HFFc6 (cell line): ENCODE results near the gene APEX1. TPM values are rescaled to one million over a fixed set of nuclear protein-coding genes. Genes with fewer than 3 reads are reported as not detected.
"Not testable (repeated sequence)": the region's sequence is repeated elsewhere in the genome, so short reads cannot be mapped to it uniquely, and the experiment has no call there.

ENCODE experiments used
- DNase-seq: peaks from one replicate; pipeline ENCODE4 v3.0.0-alpha.2; 2018
- H3K27ac Mint-ChIP-seq: 2 replicates; pipeline ENCODE4 v1.8.0; 2020; ENCODE audit warnings: mild to moderate bottlenecking, mixed read lengths
- H3K27me3 Mint-ChIP-seq: 2 replicates; pipeline ENCODE4 v1.8.0; 2021; ENCODE audit warnings: mild to moderate bottlenecking, moderate library complexity, mixed read lengths; ENCODE audit not compliant: insufficient read depth
- H3K36me3 Mint-ChIP-seq: 2 replicates; pipeline ENCODE4 v1.8.0; 2021; ENCODE audit warnings: low read depth, mixed read lengths
- H3K4me1 Mint-ChIP-seq: 2 replicates; pipeline ENCODE4 v1.8.0; 2020; ENCODE audit warnings: low read depth, mixed read lengths
- H3K4me3 Mint-ChIP-seq: 2 replicates; pipeline ENCODE4 v1.8.0; 2020; ENCODE audit warnings: mild to moderate bottlenecking, moderate library complexity, mixed read lengths
- H3K9me3 Mint-ChIP-seq: 2 replicates; pipeline ENCODE4 v1.8.0; 2020; ENCODE audit warnings: mild to moderate bottlenecking, mixed read lengths
- CTCF ChIP-seq: fragments of 200-600 bp; sonication (generic); IDR thresholded peaks from 2 replicates; pipeline ENCODE4 v1.5.0; 2021; ENCODE audit warnings: antibody characterized with exemption, mild to moderate bottlenecking
- total RNA-seq, 6 experiments: library from RNA; stranded (reverse); fragmentation: NEBNext Ultra II Directional; extraction: Animal tissue kit (Norgen Biotek cat#: 25700); gene quantifications; 2 replicates in 1 of 6; 3 replicates in 5 of 6; pipeline ENCODE4 v1.2.3, GENCODE V29; 2021

Gene APEX1
- total RNA-seq, 6 experiments from 2014 or later: 161 to 189 (median 184) TPM

- H3K4me3 Mint-ChIP-seq: no peak overlapping the region
- DNase-seq: no peak
- no peaks in the 10 kb centered on the region for H3K9me3 Mint-ChIP-seq
Observed at GRCh38 chr14:20438664-20439063, 16.4 kb upstream of the APEX1 start.

GRCh38 chr14:20440465-20440864 is 14.6 kb upstream of the APEX1 start:
- H3K4me1 Mint-ChIP-seq: peaks cover 16% of the 10 kb centered on the region
- no peak overlapping the region for H3K4me3 Mint-ChIP-seq
- TF ChIP-seq CTCF: no peak
- H3K27me3 Mint-ChIP-seq: peaks cover 7% of the 10 kb centered on the region
- no peak for DNase-seq
- no peak overlapping the region for H3K27ac Mint-ChIP-seq
- no peaks in the 10 kb centered on the region for H3K9me3 Mint-ChIP-seq
- no peaks in the 10 kb centered on the region for H3K36me3 Mint-ChIP-seq

More at GRCh38 chr14:20438664-20439063, 16.4 kb upstream of the APEX1 start:
- no peak for TF ChIP-seq CTCF
- no peaks in the 10 kb centered on the region for H3K36me3 Mint-ChIP-seq
- H3K27me3 Mint-ChIP-seq: peaks cover 10% of the 10 kb centered on the region
- H3K27ac Mint-ChIP-seq: no peak overlapping the region
- peaks cover 19% of the 10 kb centered on the region for H3K4me1 Mint-ChIP-seq

GRCh38 chr14:20440882-20441281 is 14.1 kb upstream of the APEX1 start:
- no peaks in the 10 kb centered on the region for H3K36me3 Mint-ChIP-seq
- H3K4me1 Mint-ChIP-seq: peaks cover 12% of the 10 kb centered on the region
- H3K4me3 Mint-ChIP-seq: no peak overlapping the region
- no peaks in the 10 kb centered on the region for H3K9me3 Mint-ChIP-seq
- peaks cover 4% of the 10 kb centered on the region for H3K27me3 Mint-ChIP-seq
- no peak for DNase-seq
- no peak overlapping the region for H3K27ac Mint-ChIP-seq
- no peak for TF ChIP-seq CTCF

- H3K9me3 Mint-ChIP-seq: no peaks in the 10 kb centered on the region
- peaks cover 4% of the 10 kb centered on the region for H3K27me3 Mint-ChIP-seq
- TF ChIP-seq CTCF: no peak
- no peak for DNase-seq
- H3K27ac Mint-ChIP-seq: no peak overlapping the region
- peaks cover 8% of the 10 kb centered on the region; the same call in 1 of the 2 replicates for H3K4me1 Mint-ChIP-seq
- no peaks in the 10 kb centered on the region for H3K36me3 Mint-ChIP-seq
- no peak overlapping the region for H3K4me3 Mint-ChIP-seq
Observed at GRCh38 chr14:20441461-20441860, 13.6 kb upstream of the APEX1 start.

GRCh38 chr14:20443650-20444049 is 11.4 kb upstream of the APEX1 start:
- H3K36me3 Mint-ChIP-seq: peaks cover 15% of the 10 kb centered on the region
- H3K27me3 Mint-ChIP-seq, DNase-seq, H3K4me1 Mint-ChIP-seq, H3K9me3 Mint-ChIP-seq, H3K27ac Mint-ChIP-seq, H3K4me3 Mint-ChIP-seq: not testable (repeated sequence)

- Mint-ChIP-seq H3K36me3 (peaks cover 33% of the 10 kb centered on the region), H3K9me3 (no peaks in the 10 kb centered on the region), H3K4me1 (no peaks in the 10 kb centered on the region), H3K4me3 (no peak overlapping the region), H3K27me3 (no peaks in the 10 kb centered on the region; the same call in 1 of the 2 replicates), H3K27ac (no peak overlapping the region)
- no peak for TF ChIP-seq CTCF
- no peak for DNase-seq
Observed at GRCh38 chr14:20446889-20447288, 8.1 kb upstream of the APEX1 start.

GRCh38 chr14:20452831-20453230 is 2.2 kb upstream of the APEX1 start:
- H3K9me3 Mint-ChIP-seq, H3K27ac Mint-ChIP-seq, DNase-seq, H3K27me3 Mint-ChIP-seq, H3K4me1 Mint-ChIP-seq: not testable (repeated sequence)
- Mint-ChIP-seq H3K36me3 (peaks cover 37% of the 10 kb centered on the region), H3K4me3 (0 out of 2 replicates have a peak overlapping the region, but pooled peaks have one; percentile 9)
